Uterus (tissue), 4 donors: ENCODE measurements around the gene TMEM239. TPM values are rescaled to one million over a fixed set of nuclear protein-coding genes. Genes with fewer than 3 reads are reported as not detected.

Source experiments
- DNase-seq, 2 donors: peaks; one replicate each; pipeline ENCODE4 v3.0.0-alpha.2; 2019 to 2020
- H3K27ac ChIP-seq, 2 donors: fragments of 200-600 bp; sonication (generic); 1 replicate in 1 of 2; 2 replicates in 1 of 2; pipeline ENCODE4 v1.5.1; 2016 to 2018
- H3K27me3 ChIP-seq, 2 donors: fragments of 200-600 bp; sonication (generic); one replicate each; pipeline ENCODE4 v1.5.1; 2018 to 2019; ENCODE audit warnings: control low read depth in 1 of 2
- H3K36me3 ChIP-seq, 2 donors: fragments of 200-600 bp; sonication (generic); one replicate each; pipeline ENCODE4 v1.5.1; 2019; ENCODE audit warnings: control low read depth in 1 of 2
- H3K4me1 ChIP-seq, 2 donors: fragments of 200-600 bp; sonication (generic); one replicate each; pipeline ENCODE4 v1.5.1; 2018 to 2019; ENCODE audit warnings: control low read depth in 1 of 2
- H3K4me3 ChIP-seq, 2 donors: fragments of 200-600 bp; sonication (generic); 1 replicate in 1 of 2; 2 replicates in 1 of 2; pipeline ENCODE4 v1.5.1; 2018 to 2019; ENCODE audit warnings: mild to moderate bottlenecking in 1 of 2
- H3K9me3 ChIP-seq, 2 donors: fragments of 200-600 bp; sonication (generic); one replicate each; pipeline ENCODE4 v1.5.1; 2019; ENCODE audit warnings: control low read depth in 1 of 2
- CTCF ChIP-seq, 4 experiments: fragments of 200-600 bp in 2 of 4; fragments of 450-650 bp in 2 of 4; sonication (generic) in 2 of 4; IDR thresholded peaks; one replicate each; pipeline ENCODE4 v1.5.1; 2016 to 2019; ENCODE audit warnings: antibody characterized with exemption in 4 of 4, mild to moderate bottlenecking in 2 of 4, moderate library complexity in 1 of 4
- POLR2A ChIP-seq, 2 donors: fragments of 450-650 bp; IDR thresholded peaks; one replicate each; pipeline ENCODE4 v1.6.1; 2016; ENCODE audit warnings: antibody characterized with exemption in 2 of 2, mild to moderate bottlenecking in 1 of 2, moderate library complexity in 1 of 2
- intact Hi-C: fragments of 100-400 bp; cut with DNase I; formaldehyde crosslinking; loops from one replicate; pipeline ENCODE4 v1.15.1; 2023; ENCODE audit warnings: low total_unique reads
- total RNA-seq, 4 donors: library from RNA; depleted of rRNA in 3 of 4; stranded (reverse); fragments of >200 nt in 3 of 4; gene quantifications; one replicate each; pipeline versions ENCODE4 v1.1.0 to v1.2.4, GENCODE V29; 2014 to 2023
- donor health status: DM: yes; HTN: yes; CAD: no.

Gene TMEM239
- total RNA-seq, 4 donors from 2014 or later, result not detected

GRCh38 chr20:2793471-2793870 is 22.7 kb upstream of the TMEM239 start:
- H3K4me1 ChIP-seq, result no peaks in the 10 kb centered on the region
- no peak overlapping the region for H3K4me3 ChIP-seq
- H3K27me3 ChIP-seq, result no peaks in the 10 kb centered on the region
- H3K36me3 ChIP-seq, result no peaks in the 10 kb centered on the region
- no peaks in the 10 kb centered on the region for H3K9me3 ChIP-seq
- intact Hi-C loops, result no loop called here
- DNase-seq, result no peak
- no peak overlapping the region for H3K27ac ChIP-seq
- TF ChIP-seq CTCF (IDR thresholded peaks at IDR 0.05) (no peak), POLR2A (IDR thresholded peaks at IDR 0.05) (no peak)

GRCh38 chr20:2794202-2794748 is 21.9 kb upstream of the TMEM239 start:
- H3K36me3 ChIP-seq, result no peaks in the 10 kb centered on the region
- H3K27me3 ChIP-seq, result no peaks in the 10 kb centered on the region
- no peak for DNase-seq
- H3K4me3 ChIP-seq, result no peak overlapping the region
- H3K27ac ChIP-seq, result no peak overlapping the region
- no peaks in the 10 kb centered on the region for H3K9me3 ChIP-seq
- TF ChIP-seq CTCF (IDR thresholded peaks at IDR 0.05), result no peak
- no peak for TF ChIP-seq POLR2A (IDR thresholded peaks at IDR 0.05)
- intact Hi-C loops, result no loop called here
- no peaks in the 10 kb centered on the region for H3K4me1 ChIP-seq

GRCh38 chr20:2794866-2795447 is 21.2 kb upstream of the TMEM239 start:
- no peaks in the 10 kb centered on the region for H3K9me3 ChIP-seq
- no peaks in the 10 kb centered on the region for H3K36me3 ChIP-seq
- no peak overlapping the region for H3K27ac ChIP-seq
- H3K4me1 ChIP-seq, result peaks cover 0 to 4% of the 10 kb centered on the region in 2 donors
- no peaks in the 10 kb centered on the region for H3K27me3 ChIP-seq
- no peak overlapping the region for H3K4me3 ChIP-seq
- intact Hi-C loops, result no loop called here
- TF ChIP-seq POLR2A (IDR thresholded peaks at IDR 0.05) (no peak), CTCF (IDR thresholded peaks at IDR 0.05) (no peak)
- DNase-seq, result no peak

GRCh38 chr20:2795451-2795850 is 20.7 kb upstream of the TMEM239 start:
- no peaks in the 10 kb centered on the region for H3K27me3 ChIP-seq
- TF ChIP-seq POLR2A (IDR thresholded peaks at IDR 0.05), result no peak
- no peak for TF ChIP-seq CTCF (IDR thresholded peaks at IDR 0.05)
- intact Hi-C loops, result no loop called here

GRCh38 chr20:2796011-2796660 is 20.0 kb upstream of the TMEM239 start:
- intact Hi-C loops, result no loop called here

More at GRCh38 chr20:2795451-2795850, 20.7 kb upstream of the TMEM239 start:
- no peak for DNase-seq
- no peaks in the 10 kb centered on the region for H3K9me3 ChIP-seq
- no peaks in the 10 kb centered on the region for H3K36me3 ChIP-seq
- H3K4me3 ChIP-seq, result no peak overlapping the region
- no peak overlapping the region for H3K27ac ChIP-seq
- H3K4me1 ChIP-seq, result peaks cover 0 to 6% of the 10 kb centered on the region in 2 donors

More at GRCh38 chr20:2796011-2796660, 20.0 kb upstream of the TMEM239 start:
- Histone ChIP-seq H3K27ac (no peak overlapping the region), H3K9me3 (no peaks in the 10 kb centered on the region), H3K4me1 (peaks cover 0 to 6% of the 10 kb centered on the region in 2 donors), H3K36me3 (no peaks in the 10 kb centered on the region), H3K4me3 (no peak overlapping the region), H3K27me3 (no peaks in the 10 kb centered on the region)
- TF ChIP-seq CTCF (IDR thresholded peaks at IDR 0.05) (no peak), POLR2A (IDR thresholded peaks at IDR 0.05) (no peak)
- DNase-seq, result no peak
